Bronchial smooth muscle cell (primary cell): ENCODE measurements around the gene EEIG2. TPM values are rescaled to one million over a fixed set of nuclear protein-coding genes. Genes with fewer than 3 reads are reported as not detected.

Source experiments
- total RNA-seq: library from RNA; depleted of rRNA; stranded (reverse); fragments of >200 nt; gene quantifications from 2 replicates; pipeline ENCODE4 v1.2.1, GENCODE V29; 2014

EEIG2 gene
- total RNA-seq: 20.7 and 26.6 TPM in 2 replicates

DNA sequence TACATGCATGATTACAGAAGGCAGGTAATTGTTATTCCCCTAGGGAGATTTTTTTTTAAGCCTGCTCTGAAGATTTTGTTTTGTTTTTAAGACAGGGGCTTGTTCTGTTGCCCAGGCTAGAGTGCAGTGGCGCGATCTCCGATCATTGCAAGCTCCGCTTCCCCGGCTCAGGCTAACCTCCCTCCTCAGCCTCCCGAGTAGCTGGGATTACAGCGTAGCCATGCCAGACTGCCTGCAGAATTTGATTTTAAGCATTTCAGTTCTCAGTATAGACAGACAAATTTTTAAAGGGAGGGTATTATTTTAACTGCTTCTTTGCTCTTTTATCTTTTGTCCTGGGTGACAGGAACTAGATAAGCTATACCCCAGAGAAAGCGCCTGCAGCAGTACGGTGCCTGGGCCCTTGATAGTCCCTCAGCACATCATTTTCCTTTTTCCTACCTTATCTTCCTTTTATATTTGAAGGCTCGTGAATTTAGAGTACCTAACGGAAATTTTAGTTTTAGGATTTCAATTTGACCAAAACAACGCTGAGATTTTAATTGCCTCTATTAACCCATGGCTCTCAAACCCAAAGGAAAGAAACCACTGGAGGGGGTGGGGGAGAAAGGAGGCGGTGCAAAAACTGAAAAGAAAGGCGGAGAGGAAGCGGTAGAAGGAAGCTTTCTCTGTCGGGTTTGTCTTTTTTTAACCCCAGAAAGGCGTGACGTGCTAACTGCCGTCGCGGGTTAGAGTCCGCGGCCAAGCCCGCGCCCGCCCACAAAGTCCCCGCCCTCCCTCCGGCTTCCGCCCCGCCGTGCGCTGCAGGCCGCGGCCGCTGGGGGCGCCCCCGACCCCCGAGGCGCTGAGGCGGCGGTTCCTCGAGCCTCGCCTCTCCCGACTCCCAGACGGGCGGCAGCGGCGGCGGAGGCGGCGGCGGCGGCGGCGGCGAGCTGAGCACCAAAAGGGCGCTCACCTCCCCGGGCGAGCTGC is at the start of gene EEIG2:
EEIG2 (plus strand) TSS at position 886 of the 972 bp plus-strand sequence. CDS start 329 bp downstream, outside the sequence.

Other genes starting within 250 kb of the EEIG2 start
- gene NBPF6, start 109.8 kb upstream of the EEIG2 start, total RNA-seq: not detected in 2 replicates
- gene HENMT1, start 101.0 kb downstream of the EEIG2 start, total RNA-seq: 2.9 and 4.1 TPM in 2 replicates
- gene PRPF38B, start 132.2 kb downstream of the EEIG2 start, total RNA-seq: 8.9 and 11.0 TPM in 2 replicates
- under 0.01 TPM in 1 of 2 replicates, not detected in the other for gene FNDC7, start 152.8 kb downstream of the EEIG2 start, total RNA-seq
- gene STXBP3, start 186.6 kb downstream of the EEIG2 start, total RNA-seq: 88.1 and 90.3 TPM in 2 replicates